HG02642 (cell line): Measurements from ENCODE around the gene PLXNA4.

Experiments
- ATAC-seq: cut with Tn5 transposase; IDR thresholded peaks from one replicate; pipeline ENCODE4 v1.9.1; 2021; ENCODE audit warnings: mild to moderate bottlenecking; ENCODE audit not compliant: unreplicated experiment, poor library complexity

PLXNA4 gene

DNA sequence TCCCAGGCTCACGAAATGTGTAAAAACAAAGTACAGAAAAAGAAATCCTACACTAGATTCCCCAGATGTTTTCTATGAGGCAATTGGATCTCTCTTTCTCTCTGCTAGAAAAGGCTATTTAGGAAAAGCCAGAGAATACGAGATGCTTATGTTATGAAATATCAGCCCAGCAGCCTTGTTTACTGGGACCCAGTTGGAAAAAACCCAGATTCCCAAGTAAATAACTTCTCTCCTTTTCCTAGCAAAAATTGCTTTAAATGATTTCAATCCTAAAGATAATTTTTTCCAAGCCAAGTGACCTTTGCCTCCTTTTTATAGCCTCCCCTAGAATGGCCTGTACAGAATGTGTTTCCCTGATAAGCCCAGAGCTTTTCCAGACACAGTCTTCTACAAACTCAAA, 199.3 kb downstream of the PLXNA4 start:
- no peak for ATAC-seq

DNA sequence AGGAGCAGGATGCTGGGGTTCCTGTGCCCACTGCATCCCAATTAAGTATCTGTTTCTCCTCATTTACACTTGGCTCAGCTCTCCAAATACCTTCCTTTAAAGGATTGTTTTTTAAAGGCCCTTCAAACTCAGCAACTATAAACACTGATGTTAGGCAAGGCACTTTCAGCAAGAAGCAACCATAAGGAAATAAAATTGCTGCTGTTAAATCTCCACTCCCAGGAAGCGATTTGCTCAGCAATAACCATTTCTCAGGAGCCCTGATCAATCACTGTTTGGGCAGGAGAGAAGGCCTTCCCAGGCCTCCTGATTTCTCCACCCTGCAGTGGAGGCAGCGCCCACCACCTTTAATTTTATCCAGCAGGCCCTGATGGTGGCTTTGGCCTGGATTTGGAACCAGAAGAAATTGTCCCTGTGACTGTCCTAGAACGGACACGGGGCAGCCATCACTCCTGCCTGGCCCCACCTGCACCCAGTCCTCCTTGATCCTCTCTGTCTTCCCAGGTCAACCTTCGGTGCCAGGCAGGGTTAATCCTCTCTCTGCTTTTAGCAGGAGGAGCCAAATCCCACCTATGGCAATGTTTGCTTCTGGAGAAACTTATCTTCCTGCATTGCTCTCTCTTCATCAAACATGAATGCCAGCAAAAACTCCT, 199.8 kb downstream of the PLXNA4 start:
- ATAC-seq: no peak

DNA sequence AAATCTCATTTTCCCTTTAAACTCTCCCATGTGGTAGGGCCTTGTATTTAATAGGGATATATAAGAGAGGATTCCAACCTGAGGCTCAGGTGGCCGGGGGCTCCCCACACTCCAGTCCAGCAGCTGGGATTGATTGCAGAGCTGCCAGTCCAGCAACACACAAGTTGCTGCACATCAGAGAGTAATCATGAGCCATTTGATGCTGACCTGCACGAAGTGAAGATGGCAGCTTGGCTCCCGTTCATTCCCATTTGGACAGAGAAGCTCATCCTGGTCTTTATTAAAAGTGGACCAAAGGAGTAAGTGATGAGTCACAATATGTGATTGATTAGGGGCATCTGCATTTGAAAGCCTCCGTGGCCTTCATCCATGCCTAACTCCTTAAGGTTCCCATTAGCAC, 202.4 kb downstream of the PLXNA4 start:
- ATAC-seq: no peak

DNA sequence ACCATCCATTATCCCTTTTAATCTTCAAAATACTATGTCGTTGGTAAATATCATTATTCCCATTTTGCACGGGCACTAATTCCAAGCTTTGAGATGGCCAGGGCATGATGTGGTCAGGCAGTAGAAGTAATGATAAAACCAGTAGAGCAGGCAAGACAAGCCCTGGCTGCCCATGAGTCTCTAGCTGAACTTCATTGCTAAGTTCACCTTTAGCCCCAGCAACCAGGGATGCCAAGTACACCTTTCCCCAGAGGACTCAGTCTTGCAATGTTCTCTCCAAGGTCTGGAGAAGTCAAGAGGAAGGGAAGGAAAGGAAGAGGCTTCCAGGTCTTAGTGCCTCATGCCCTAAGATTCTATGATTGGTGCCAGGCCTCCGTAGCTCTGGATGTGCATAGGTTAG, 203.2 kb downstream of the PLXNA4 start:
- ATAC-seq: no peak

DNA sequence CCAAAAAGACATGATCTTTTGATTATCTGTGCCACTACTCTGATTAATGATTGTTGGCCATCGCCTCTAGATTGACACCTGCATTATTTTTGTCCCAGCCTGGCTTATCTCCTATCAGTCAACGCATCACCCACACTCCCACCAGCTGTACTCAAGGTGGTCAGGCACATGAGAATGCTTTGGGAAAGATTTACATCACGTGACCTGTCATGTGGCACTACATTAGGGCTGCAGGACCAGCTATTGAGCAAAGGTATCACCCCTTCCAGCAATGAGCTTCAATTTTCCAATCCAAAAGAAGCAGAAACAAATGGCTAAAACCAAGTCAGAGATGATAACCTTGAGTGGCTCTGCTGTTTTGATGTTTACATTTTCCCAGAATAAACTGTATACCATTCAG, 204.3 kb downstream of the PLXNA4 start:
- no peak for ATAC-seq

DNA sequence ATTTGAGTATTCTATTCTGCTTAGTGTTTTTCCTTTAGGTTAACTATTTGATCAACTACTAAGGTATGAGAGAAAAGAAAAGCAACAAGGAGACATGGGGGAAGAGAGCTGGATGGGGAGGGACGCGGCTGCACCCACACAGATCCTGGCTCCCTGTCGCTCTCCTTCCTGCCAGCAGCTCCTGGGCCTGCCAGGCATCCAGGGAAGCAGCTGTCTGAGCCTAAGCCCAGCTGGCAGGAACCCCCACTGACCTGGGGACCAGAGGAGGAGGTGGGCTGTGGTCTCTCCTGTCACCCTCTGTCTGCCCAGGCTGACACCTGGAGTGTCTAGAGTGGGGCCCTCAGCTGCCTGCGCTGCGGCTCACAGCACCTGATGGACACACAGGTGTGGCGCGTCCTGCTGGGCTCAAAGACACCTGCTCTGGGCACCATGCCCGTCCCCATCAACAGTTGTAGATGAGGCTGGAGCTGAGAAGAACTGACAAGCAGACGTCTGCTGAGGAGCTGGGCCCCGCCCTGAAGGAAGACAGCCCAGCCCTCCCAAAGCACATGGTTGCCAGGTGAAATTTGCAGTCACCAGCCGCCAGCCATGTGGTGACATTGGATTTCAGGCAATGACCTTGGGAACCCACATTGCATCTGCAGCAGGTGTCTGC, 207.9 kb downstream of the PLXNA4 start:
- ATAC-seq: no peak

DNA sequence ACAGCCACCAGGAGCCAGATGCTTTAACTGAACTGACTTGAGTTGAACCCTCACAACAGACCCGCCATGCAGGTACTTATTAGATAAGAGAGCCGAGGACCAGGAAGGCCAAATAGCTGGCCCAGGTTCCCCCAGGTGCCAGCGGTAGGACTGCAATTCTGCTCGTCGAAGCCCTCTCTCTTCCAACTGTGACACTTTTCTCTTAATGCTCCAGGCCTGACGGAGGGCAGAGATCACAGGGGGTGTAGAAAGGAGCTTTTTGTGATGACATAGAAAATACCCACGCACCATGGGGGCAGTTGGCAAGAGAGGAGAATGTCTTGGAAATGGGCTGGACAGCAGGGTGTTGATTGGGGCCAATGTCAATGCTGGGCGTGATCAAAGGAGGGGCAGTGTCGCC, 208.5 kb downstream of the PLXNA4 start:
- no peak for ATAC-seq

DNA sequence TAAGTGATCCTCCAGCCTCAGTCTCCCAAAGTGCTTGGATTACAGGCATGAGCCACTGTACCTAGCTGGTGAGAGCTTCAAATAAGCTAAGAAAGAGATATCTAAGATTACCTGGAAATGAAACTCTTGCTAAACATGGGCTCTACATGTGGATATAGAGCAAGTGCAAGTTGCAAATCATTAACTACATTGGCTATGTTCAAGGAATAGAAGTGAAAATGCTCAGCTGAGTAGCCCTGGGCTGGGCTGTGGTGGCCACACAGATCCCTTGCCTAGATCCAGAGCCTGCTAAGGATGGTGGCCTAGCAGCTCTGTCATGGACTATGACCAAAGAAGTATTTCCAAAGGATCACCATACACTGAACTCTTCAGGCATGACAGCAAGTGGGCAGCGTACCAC, 209.3 kb downstream of the PLXNA4 start:
- ATAC-seq: no peak

DNA sequence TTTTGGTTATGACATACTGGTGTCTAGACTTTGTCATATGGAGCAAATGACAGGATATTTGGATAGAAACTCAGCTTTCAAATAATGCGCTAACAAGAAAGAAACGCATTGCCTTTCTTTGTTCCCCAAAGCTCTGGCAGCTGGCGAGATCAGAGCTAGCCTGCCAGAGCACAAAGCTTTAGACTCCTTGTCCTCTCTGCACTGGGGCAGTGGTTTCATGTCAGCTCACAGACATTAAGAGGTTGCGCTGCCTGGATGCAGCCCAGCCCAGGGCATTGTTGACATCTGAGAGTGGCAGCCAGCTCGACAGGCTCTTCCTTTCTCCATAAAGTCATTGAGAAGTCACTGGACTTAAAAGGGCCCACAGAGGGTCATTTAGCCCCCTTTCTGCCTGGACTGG, 212.0 kb downstream of the PLXNA4 start:
- ATAC-seq: no peak

DNA sequence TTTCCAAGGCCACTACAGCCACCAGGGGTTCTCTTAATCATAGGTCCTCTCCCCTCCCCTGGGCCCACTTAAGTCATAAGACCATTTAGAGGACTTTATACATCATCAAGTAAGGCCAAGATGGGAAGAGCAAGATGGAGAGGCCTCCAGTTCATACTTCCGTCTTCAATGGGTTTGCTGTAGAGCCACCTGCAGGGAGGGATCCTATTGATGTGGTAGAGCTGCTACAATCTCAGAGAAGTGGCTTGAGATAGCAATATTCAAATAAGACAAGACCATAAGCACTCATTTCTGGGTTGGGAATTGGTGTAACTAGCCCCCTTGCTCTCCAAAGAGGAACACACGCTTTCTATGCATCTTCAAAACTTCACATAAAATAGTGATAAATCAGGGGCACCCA, 214.2 kb downstream of the PLXNA4 start:
- ATAC-seq: no peak

DNA sequence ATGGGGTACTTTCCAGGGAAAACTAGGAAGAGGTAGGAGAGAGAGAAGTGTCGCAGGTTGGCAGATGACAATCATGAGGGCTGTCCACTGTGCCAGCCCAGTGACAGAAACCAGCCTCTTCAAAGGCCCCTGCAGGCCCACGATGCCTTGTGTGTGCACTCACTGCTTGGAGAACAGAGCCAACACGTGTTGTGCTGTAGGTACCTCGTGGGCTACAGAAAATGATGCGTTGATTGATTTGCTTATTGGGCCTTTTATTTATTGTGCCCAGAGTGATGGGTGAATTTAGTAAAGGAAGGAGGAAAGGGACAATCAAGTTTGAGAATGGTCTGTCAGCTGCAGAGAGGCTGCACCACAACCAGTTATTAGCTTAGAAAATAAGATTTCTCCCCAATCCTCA, 215.1 kb downstream of the PLXNA4 start:
- no peak for ATAC-seq

DNA sequence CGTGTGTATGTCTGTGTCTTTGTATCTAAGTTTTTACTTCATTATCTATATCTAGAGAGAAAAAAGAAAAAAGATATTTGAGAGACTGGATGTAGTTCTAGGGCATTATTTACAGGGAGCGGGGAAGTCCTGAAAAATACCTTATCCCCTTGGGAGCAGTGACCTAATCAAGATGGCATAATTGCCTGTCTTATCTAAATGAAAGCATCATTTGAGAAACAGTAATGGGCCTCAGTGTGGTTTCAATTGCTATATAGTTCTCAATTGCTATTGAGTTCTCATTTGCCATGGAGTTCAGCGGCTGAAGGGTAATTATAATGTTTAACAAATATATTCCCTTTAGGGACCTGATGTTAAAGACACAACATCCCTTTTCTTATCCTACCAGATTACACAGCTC, 216.5 kb downstream of the PLXNA4 start:
- no peak for ATAC-seq

DNA sequence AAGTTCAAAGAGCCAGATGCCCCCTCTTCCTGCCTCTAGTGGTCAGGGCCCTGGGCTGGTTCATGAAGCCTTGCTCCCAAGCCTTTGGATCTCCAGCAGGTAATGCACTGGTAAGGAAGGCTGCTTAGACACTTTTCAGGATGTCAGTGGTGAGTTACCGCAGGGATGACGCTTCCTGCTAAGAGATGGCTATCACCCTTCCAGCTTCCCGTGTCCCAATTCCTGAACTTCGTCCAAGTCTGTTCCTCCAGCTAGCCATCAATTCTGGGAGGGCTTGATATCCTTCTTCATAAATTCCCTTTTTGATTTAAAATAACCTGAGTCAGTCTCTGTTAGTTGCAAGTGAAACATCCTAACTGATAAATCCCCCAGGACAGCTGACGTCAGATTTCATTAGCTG, 221.2 kb downstream of the PLXNA4 start:
- ATAC-seq: no peak

DNA sequence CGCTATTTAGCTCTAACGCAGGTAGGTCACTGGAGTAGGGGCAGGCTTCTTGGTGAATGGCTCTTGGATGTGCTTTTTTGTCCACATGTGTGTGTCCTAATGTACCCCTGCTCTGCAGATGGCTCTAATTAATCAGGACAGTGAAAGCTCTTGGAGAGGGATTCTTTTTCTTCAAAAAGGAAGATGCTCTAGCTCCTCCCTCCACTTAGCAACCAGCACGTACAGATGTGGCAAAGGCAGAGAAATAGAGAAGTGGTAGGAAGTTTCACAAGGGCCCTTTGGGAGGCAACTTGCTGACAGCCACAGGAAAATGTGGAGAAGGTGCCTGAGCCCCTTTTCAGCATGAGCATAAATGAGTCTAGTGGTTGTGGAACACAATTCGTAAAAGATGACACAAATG, 221.7 kb downstream of the PLXNA4 start:
- no peak for ATAC-seq

DNA sequence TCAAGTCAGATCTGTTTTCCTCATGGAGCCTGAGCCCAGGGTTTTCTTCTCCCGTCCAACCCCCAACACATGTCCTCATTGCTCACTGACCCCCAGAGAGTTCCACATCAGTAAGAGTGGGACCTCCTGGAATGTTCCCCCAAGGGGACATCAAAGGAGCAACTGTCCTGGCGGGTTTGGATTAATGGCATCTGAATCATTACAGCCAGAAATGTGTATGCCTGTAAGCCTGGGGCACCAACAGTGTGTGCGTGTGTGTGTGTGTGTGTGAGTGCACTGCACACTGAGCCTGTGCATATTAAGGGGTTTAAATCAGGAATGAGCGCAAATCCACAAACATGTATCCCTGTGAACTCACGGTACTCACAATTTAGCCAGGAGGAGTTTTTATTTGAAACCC, 222.3 kb downstream of the PLXNA4 start:
- no peak for ATAC-seq

DNA sequence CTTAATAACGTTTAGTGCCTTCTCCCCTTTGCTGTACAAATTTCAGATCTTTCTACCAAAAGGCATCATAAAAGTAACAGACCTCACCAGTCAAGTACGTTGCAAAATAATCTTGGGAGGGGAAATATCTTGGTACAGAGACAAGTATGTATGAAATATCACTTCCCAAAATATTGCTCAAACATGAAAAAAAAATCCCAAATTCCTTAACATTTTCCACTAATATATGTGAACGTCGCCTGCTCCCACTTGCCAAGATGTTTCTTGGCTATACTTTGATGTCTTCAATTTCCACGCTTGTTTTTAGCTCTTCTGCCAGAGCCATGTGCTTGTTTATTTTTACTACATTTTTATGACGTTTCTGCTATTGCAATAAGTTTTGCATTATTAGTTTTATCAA, 223.5 kb downstream of the PLXNA4 start:
- no peak for ATAC-seq

DNA sequence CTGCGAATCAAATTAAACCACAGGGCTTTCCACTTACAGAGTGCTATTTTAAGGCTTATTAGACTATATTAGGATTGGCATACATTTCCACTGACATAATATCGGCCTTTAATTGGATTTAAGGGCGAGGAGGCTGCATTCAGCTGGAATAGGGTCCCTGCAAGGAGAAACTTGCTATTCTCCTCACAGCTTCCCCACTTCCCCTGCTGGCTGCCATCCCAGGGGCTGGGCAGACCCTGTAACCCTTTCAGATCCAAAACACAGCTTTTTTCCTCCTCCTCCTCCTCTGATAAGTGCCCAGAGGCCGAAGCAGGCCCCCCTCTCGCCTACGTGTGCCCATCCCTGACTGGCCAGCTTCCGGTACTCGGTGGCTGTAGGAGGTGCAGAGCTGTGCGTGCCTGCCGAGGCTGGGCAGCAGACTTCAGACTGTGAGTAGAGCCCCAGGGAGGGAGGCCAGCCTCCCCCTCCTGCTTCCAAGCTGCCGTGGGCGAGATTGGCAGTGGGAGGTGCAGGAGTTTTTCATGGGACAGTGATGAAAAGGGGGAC, 224.2 kb downstream of the PLXNA4 start:
- ATAC-seq: no peak

DNA sequence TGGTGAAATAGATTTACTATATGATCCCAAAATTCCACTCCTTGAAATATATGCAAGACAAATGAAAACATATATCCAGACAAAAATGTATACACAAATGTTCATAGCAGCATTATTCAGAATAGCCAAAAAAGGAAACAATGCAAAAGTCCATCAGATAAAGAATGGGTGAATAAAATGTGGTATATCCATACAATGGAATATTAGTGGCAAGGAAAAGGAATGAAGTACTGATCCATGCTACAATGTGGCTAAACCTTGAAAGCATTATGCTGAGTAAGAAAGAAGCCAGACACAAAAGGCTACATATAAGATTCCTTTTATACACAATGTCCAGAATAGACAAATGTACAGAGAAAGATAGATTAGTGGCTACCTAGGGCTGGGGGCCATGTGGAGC, 225.5 kb downstream of the PLXNA4 start:
- no peak for ATAC-seq

DNA sequence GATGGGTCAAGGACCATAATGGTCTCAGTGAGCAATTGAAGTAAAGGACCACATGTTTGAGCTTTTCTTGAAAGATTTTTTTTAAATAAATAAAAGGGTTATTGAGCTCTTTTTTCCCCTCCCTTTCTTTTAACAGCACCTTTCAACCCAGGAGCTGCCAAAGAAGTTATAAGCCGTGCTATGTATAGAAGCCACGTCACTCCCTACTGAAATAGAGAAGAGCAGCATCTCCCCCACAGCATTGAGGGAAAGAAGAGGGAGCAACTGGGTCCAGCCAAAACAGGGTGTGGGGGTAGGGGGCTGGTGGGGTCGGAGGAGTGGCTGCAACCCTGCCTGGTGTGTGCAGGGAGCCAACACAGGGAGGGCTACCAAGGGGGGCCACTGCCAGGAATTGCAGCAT, 227.2 kb downstream of the PLXNA4 start:
- no peak for ATAC-seq

DNA sequence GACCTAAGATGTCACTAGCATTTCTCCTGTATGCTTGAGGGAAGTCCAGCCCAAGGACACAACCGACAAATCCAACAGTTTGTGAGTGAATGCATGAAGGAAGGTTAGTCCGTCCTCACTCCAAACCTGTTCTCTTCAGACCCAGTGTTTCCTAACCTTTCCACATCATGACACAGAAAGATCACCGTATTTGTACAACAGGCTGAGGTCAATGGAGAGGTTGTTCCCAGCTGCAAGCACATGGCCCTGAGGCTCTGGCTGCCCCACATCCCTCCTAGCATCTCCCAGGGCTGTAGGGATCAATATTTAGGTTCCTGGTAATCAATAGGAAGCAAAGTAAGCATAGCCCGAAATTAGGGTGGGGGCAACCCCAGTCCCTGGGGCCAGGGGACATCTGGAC, 227.9 kb downstream of the PLXNA4 start:
- ATAC-seq: no peak

DNA sequence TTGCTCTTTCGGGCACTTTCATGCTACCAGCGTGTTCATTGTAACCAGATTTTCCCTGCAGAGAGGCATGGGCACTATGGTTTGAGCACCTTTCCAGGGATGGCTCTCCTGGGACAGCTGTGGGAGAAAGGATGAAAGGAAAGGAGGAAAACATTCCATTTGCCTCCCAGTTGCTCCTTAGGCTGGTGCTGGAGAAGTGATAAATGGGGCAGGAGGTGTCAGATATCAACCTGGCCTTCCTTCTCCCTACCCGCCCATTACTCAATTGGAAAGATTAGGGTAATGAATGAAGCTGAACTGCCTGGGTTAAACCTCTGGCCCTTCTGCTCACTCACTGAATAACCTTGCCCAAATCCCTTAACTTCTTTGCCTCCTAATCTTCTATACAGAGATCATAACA, 228.4 kb downstream of the PLXNA4 start:
- no peak for ATAC-seq

DNA sequence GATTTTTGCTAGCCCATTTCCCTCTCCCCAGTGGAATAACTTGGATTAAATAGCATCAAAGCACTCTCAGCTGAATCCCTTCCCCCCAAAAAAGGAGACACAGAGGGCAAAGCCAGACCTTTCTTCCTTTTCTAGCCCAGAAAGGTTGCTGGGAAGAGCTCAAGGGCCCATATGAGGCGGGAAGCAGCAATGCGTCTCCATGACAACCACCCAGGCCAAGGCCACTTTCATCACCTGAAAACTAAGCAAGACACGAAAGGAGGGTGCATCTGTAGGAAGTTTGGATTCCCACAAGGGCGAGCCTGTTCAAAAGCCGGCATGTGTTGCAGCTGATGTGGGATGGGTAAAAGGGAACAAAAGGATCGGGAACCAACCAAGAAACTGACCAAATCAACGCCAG, 229.1 kb downstream of the PLXNA4 start:
- no peak for ATAC-seq
